BE2C (cell line): ENCODE measurements around the gene KRT83.

ENCODE experiments used
- DNase-seq: peaks from one replicate; pipeline ENCODE4 v3.0.0-alpha.2; 2020
- H3K27me3 ChIP-seq: fragments of 250-450 bp; sonication (Bioruptor Pico); 2 replicates; pipeline ENCODE4 v1.5.1; 2020; ENCODE audit warnings: mild to moderate bottlenecking
- H3K36me3 ChIP-seq: fragments of 250-450 bp; sonication (Bioruptor Pico); 2 replicates; pipeline ENCODE4 v1.5.1; 2020; ENCODE audit warnings: mild to moderate bottlenecking
- H3K4me1 ChIP-seq: fragments of 250-450 bp; sonication (Bioruptor Pico); 2 replicates; pipeline ENCODE4 v1.5.1; 2020
- H3K4me3 ChIP-seq: 2 replicates; pipeline ENCODE4 v1.5.1; 2011; ENCODE audit warnings: low read depth, low read length
- H3K9me3 ChIP-seq: fragments of 250-450 bp; sonication (Bioruptor Pico); 2 replicates; pipeline ENCODE4 v1.5.1; 2020
- CTCF ChIP-seq: IDR thresholded peaks from 2 replicates; pipeline ENCODE4 v1.5.1; 2012; ENCODE audit warnings: mild to moderate bottlenecking, low read depth, low read length

The KRT83 gene

GRCh38 chr12:52364901-52365489 lies 43.8 kb upstream of the KRT83 start:
- no peaks in the 10 kb centered on the region for H3K36me3 ChIP-seq
- no peak for DNase-seq
- peaks cover 45% of the 10 kb centered on the region for H3K27me3 ChIP-seq
- no peaks in the 10 kb centered on the region for H3K9me3 ChIP-seq
- H3K4me1 ChIP-seq = no peaks in the 10 kb centered on the region
- TF ChIP-seq CTCF = no peak
- no peak overlapping the region for H3K4me3 ChIP-seq

DNA sequence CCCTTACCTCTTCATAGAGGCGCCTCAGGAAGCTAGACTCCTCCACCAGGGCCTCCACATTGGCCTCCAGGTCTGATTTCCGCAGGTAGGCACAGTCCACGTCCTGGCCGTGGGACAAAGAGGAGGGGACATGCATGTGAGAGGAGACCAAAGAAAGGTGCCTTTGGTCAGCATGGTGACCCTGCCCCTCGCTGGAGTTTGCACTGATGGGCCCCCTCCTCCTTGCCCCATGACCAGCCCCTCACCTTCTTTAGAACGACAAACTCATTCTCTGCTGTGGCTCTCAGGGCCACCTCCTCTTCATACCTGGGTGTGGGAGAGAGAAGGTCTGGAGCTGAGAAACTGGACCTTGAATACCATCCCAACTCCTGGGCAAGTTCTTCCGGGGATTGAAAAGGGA lies 42.9 kb upstream of the KRT83 start:
- H3K9me3 ChIP-seq = no peaks in the 10 kb centered on the region
- peaks cover 44% of the 10 kb centered on the region for H3K27me3 ChIP-seq
- no peaks in the 10 kb centered on the region for H3K36me3 ChIP-seq
- H3K4me3 ChIP-seq = no peak overlapping the region
- H3K4me1 ChIP-seq = no peaks in the 10 kb centered on the region
- TF ChIP-seq CTCF = no peak
- DNase-seq = no peak

- H3K9me3 ChIP-seq = no peaks in the 10 kb centered on the region
- H3K4me1 ChIP-seq = no peaks in the 10 kb centered on the region
- H3K36me3 ChIP-seq = no peaks in the 10 kb centered on the region
- TF ChIP-seq CTCF = no peak
- H3K4me3 ChIP-seq = no peak overlapping the region
- DNase-seq = no peak
- peaks cover 36% of the 10 kb centered on the region for H3K27me3 ChIP-seq
These were observed 42.0 kb upstream of the KRT83 start for GRCh38 chr12:52363111-52363679.

DNA sequence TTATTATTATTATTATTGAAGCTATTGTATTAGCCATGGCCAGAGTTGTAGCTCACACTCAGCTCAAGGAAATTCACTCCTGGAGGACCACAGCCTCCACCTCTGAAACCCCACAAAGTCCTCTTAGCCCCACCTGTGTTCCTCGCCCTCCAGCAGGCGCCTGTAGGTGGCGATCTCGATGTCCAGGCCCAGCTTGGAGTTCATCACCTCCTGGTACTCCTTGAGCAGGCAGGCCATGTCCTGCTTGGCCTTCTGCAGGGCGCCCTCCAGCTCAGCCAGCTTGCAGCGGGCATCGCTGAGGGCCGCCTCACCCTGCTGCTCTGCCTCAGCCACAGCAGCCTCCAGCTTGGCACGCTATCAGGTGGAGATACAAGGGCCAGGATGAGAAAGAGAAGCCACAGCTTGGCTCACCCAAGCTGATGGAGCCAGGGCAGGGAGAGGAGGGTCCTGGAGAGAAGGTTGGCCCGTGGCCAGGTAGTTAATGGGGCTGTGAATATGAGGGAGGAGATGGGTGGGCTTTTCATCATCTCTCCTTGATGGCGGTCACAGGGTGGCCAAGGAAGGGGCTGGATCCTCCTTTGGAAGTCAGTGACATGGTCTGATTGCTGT lies 41.0 kb upstream of the KRT83 start:
- DNase-seq = no peak
- Histone ChIP-seq H3K9me3 (no peaks in the 10 kb centered on the region), H3K4me3 (no peak overlapping the region), H3K27me3 (peaks cover 33% of the 10 kb centered on the region), H3K36me3 (no peaks in the 10 kb centered on the region), H3K4me1 (no peaks in the 10 kb centered on the region)
- peak; percentile 36; the same call in 1 of the 2 replicates for TF ChIP-seq CTCF

GRCh38 chr12:52361553-52361952 lies 40.4 kb upstream of the KRT83 start:
- DNase-seq = no peak
- peaks cover 29% of the 10 kb centered on the region for H3K27me3 ChIP-seq
- no peaks in the 10 kb centered on the region for H3K4me1 ChIP-seq
- no peaks in the 10 kb centered on the region for H3K9me3 ChIP-seq
- no peak for TF ChIP-seq CTCF
- H3K36me3 ChIP-seq = no peaks in the 10 kb centered on the region
- no peak overlapping the region for H3K4me3 ChIP-seq

DNA sequence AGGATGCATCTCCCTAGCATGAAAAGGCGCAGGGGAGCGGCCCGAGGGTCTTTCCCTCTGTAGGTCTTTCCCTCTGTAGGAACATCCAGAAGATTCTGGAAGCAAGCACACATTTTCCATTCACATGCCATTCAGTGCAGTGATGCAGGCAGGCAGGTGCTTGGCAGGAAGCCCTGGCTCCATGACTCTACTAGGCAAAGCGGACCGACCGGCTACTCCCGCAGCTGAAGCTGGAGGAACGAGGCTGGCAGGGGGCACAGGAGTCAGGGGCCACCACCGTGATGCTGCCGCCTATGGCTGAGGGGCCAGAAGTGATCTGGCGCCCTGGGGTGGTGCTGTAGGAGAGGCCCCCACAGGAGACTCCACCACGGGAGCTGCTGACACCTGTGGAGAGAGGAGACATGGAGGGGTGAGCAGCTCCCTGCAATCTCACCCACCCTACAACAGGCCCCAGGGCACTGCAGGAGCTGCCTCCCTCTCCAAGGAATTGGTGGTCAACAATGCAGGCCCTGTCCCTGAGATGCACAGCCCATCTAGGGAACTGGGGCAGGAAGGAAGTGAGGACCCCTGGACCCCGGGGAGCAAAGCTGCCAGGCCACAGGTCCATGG lies 39.6 kb upstream of the KRT83 start:
- Histone ChIP-seq H3K4me3 (no peak overlapping the region), H3K9me3 (no peaks in the 10 kb centered on the region), H3K4me1 (no peaks in the 10 kb centered on the region), H3K27me3 (peaks cover 22% of the 10 kb centered on the region), H3K36me3 (no peaks in the 10 kb centered on the region)
- no peak for DNase-seq
- TF ChIP-seq CTCF = no peak
